Uterus (tissue), 4 donors: Measurements from ENCODE around the gene NME1. TPM values are rescaled to one million over a fixed set of nuclear protein-coding genes. Genes with fewer than 3 reads are reported as not detected.
A peak's percentile ranks its signal among the peaks of the same experiment; 100 is the strongest.
"Not testable (repeated sequence)": the region's sequence is repeated elsewhere in the genome, so short reads cannot be mapped to it uniquely, and the experiment has no call there.

Source experiments
- DNase-seq, 2 donors: peaks; one replicate each; pipeline ENCODE4 v3.0.0-alpha.2; 2019 to 2020
- H3K27ac ChIP-seq, 2 donors: fragments of 200-600 bp; sonication (generic); 1 replicate in 1 of 2; 2 replicates in 1 of 2; pipeline ENCODE4 v1.5.1; 2016 to 2018
- H3K27me3 ChIP-seq, 2 donors: fragments of 200-600 bp; sonication (generic); one replicate each; pipeline ENCODE4 v1.5.1; 2018 to 2019; ENCODE audit warnings: control low read depth in 1 of 2
- H3K36me3 ChIP-seq, 2 donors: fragments of 200-600 bp; sonication (generic); one replicate each; pipeline ENCODE4 v1.5.1; 2019; ENCODE audit warnings: control low read depth in 1 of 2
- H3K4me1 ChIP-seq, 2 donors: fragments of 200-600 bp; sonication (generic); one replicate each; pipeline ENCODE4 v1.5.1; 2018 to 2019; ENCODE audit warnings: control low read depth in 1 of 2
- H3K4me3 ChIP-seq, 2 donors: fragments of 200-600 bp; sonication (generic); 1 replicate in 1 of 2; 2 replicates in 1 of 2; pipeline ENCODE4 v1.5.1; 2018 to 2019; ENCODE audit warnings: mild to moderate bottlenecking in 1 of 2
- H3K9me3 ChIP-seq, 2 donors: fragments of 200-600 bp; sonication (generic); one replicate each; pipeline ENCODE4 v1.5.1; 2019; ENCODE audit warnings: control low read depth in 1 of 2
- CTCF ChIP-seq, 4 experiments: fragments of 200-600 bp in 2 of 4; fragments of 450-650 bp in 2 of 4; sonication (generic) in 2 of 4; IDR thresholded peaks; one replicate each; pipeline ENCODE4 v1.5.1; 2016 to 2019; ENCODE audit warnings: antibody characterized with exemption in 4 of 4, mild to moderate bottlenecking in 2 of 4, moderate library complexity in 1 of 4
- POLR2A ChIP-seq, 2 donors: fragments of 450-650 bp; IDR thresholded peaks; one replicate each; pipeline ENCODE4 v1.6.1; 2016; ENCODE audit warnings: antibody characterized with exemption in 2 of 2, mild to moderate bottlenecking in 1 of 2, moderate library complexity in 1 of 2
- intact Hi-C: fragments of 100-400 bp; cut with DNase I; formaldehyde crosslinking; loops from one replicate; pipeline ENCODE4 v1.15.1; 2023; ENCODE audit warnings: low total_unique reads
- total RNA-seq, 4 donors: library from RNA; depleted of rRNA in 3 of 4; stranded (reverse); fragments of >200 nt in 3 of 4; gene quantifications; one replicate each; pipeline versions ENCODE4 v1.1.0 to v1.2.4, GENCODE V29; 2014 to 2023
- donor health status: DM: yes; HTN: yes; CAD: no.

Gene NME1
- total RNA-seq, 4 donors from 2014 or later: 24.1 to 79.4 (median 39.5) TPM

GRCh38 chr17:51119415-51120356 is 33.7 kb upstream of the NME1 start:
- Histone ChIP-seq H3K27me3 (no peaks in the 10 kb centered on the region), H3K4me1 (peaks cover 0 to 7% of the 10 kb centered on the region in 2 donors), H3K4me3 (peak overlapping the region; percentile 73 to 93), H3K27ac (peak overlapping the region; percentile 92 to 100), H3K36me3 (no peaks in the 10 kb centered on the region), H3K9me3 (no peaks in the 10 kb centered on the region)
- peak; percentile 43 to 46 for DNase-seq
- TF ChIP-seq CTCF (IDR thresholded peaks at IDR 0.05): peak; percentile 12 to 38 (median 26)
- peak in 1 of 2 donors; percentile 12 for TF ChIP-seq POLR2A (IDR thresholded peaks at IDR 0.05)
- intact Hi-C loops: no loop called here

GRCh38 chr17:51120357-51120738 is 33.0 kb upstream of the NME1 start:
- no peak for TF ChIP-seq POLR2A (IDR thresholded peaks at IDR 0.05)
- no peak for TF ChIP-seq CTCF (IDR thresholded peaks at IDR 0.05)
- Histone ChIP-seq H3K9me3 (no peaks in the 10 kb centered on the region), H3K36me3 (no peaks in the 10 kb centered on the region), H3K27me3 (no peaks in the 10 kb centered on the region), H3K4me1 (peaks cover 0 to 7% of the 10 kb centered on the region in 2 donors), H3K27ac (peak overlapping the region; percentile 92 to 100), H3K4me3 (peak overlapping the region; percentile 73 to 93)
- no peak for DNase-seq
- intact Hi-C loops: no loop called here

- Histone ChIP-seq H3K27me3 (no peaks in the 10 kb centered on the region), H3K27ac (peak within 1 kb of the TSS; percentile 92 to 100), H3K4me1 (peaks cover 0 to 7% of the 10 kb centered on the region in 2 donors), H3K36me3 (no peaks in the 10 kb centered on the region), H3K4me3 (peak within 1 kb of the TSS; percentile 73 to 93), H3K9me3 (no peaks in the 10 kb centered on the region)
- peak; percentile 94 to 96 for DNase-seq
- intact Hi-C loops: no loop called here
- TF ChIP-seq POLR2A (IDR thresholded peaks at IDR 0.05): peak; percentile 82 to 89
- TF ChIP-seq CTCF (IDR thresholded peaks at IDR 0.05): peak in 2 of 4 experiments; percentile 22 to 32
These were observed 32.4 kb upstream of the NME1 start, which contains the start of gene SPAG9 for GRCh38 chr17:51120739-51121619. SPAG9 (minus strand) TSS chr17:51120868; CDS start chr17:51120656, 212 bp downstream.

- Histone ChIP-seq H3K9me3 (no peaks in the 10 kb centered on the region), H3K27me3 (no peaks in the 10 kb centered on the region), H3K4me3 (peak overlapping the region; percentile 42 to 48), H3K27ac (peak overlapping the region; percentile 92 to 100), H3K4me1 (peaks cover 0 to 7% of the 10 kb centered on the region in 2 donors), H3K36me3 (no peaks in the 10 kb centered on the region)
- TF ChIP-seq CTCF (IDR thresholded peaks at IDR 0.05): no peak
- TF ChIP-seq POLR2A (IDR thresholded peaks at IDR 0.05): peak; percentile 78
- DNase-seq: peak; percentile 79 to 88
- intact Hi-C loops: no loop called here
These were observed 31.5 kb upstream of the NME1 start for GRCh38 chr17:51121620-51122472.

GRCh38 chr17:51122473-51123115 is 30.8 kb upstream of the NME1 start:
- DNase-seq, H3K4me1 ChIP-seq, intact Hi-C loops, H3K9me3 ChIP-seq, H3K36me3 ChIP-seq, H3K4me3 ChIP-seq, H3K27me3 ChIP-seq: not testable (repeated sequence)
- H3K27ac ChIP-seq: peak overlapping the region; percentile 92 to 100
